ENCODE results near the gene PNPLA1.

GRCh38 chr6:36297511-36297910 lies 27.7 kb downstream of the PNPLA1 start:
- TF ChIP-seq CTCF (IDR thresholded peaks at IDR 0.05) (no peak), ZFX (IDR thresholded peaks at IDR 0.05; ENCODE audit: borderline replicate concordance) (no peak)

Measured in 22Rv1 (cell line).